ENCODE measurements around the gene NPPC.

The NPPC gene

GRCh38 chr2:231923010-231923344, 3.2 kb downstream of the NPPC start:
- ATAC-seq (ENCODE audit: low read depth) (no peak), DNase-seq (ENCODE audit: low spot score) (peak; percentile 44)
- Histone ChIP-seq H3K9me3 (ENCODE audit: severe bottlenecking) (no peaks in the 10 kb centered on the region), H3K27ac (ENCODE audit: poor library complexity, severe bottlenecking) (no peak overlapping the region), H3K4me1 (ENCODE audit: insufficient read depth, poor library complexity, severe bottlenecking) (no peaks in the 10 kb centered on the region), H3K36me3 (ENCODE audit: low read depth) (no peaks in the 10 kb centered on the region), H3K4me3 (ENCODE audit: severe bottlenecking) (no peak overlapping the region), H3K27me3 (ENCODE audit: insufficient read depth, poor library complexity, severe bottlenecking) (peaks cover 61% of the 10 kb centered on the region)
- no peak for TF ChIP-seq CTCF (IDR thresholded peaks at IDR 0.05; ENCODE audit: poor library complexity, severe bottlenecking)

- peak; percentile 17 for DNase-seq (ENCODE audit: low spot score)
- H3K4me3 ChIP-seq (ENCODE audit: severe bottlenecking) = no peak overlapping the region
- ATAC-seq (ENCODE audit: low read depth) = no peak
- H3K27ac ChIP-seq (ENCODE audit: poor library complexity, severe bottlenecking) = no peak overlapping the region
- no peak for TF ChIP-seq CTCF (IDR thresholded peaks at IDR 0.05; ENCODE audit: poor library complexity, severe bottlenecking)
- H3K36me3 ChIP-seq (ENCODE audit: low read depth) = no peaks in the 10 kb centered on the region
- H3K4me1 ChIP-seq (ENCODE audit: insufficient read depth, poor library complexity, severe bottlenecking) = no peaks in the 10 kb centered on the region
- H3K9me3 ChIP-seq (ENCODE audit: severe bottlenecking) = no peaks in the 10 kb centered on the region
- H3K27me3 ChIP-seq (ENCODE audit: insufficient read depth, poor library complexity, severe bottlenecking) = peaks cover 56% of the 10 kb centered on the region
Observed at GRCh38 chr2:231922311-231923009, 3.7 kb downstream of the NPPC start.

DNA sequence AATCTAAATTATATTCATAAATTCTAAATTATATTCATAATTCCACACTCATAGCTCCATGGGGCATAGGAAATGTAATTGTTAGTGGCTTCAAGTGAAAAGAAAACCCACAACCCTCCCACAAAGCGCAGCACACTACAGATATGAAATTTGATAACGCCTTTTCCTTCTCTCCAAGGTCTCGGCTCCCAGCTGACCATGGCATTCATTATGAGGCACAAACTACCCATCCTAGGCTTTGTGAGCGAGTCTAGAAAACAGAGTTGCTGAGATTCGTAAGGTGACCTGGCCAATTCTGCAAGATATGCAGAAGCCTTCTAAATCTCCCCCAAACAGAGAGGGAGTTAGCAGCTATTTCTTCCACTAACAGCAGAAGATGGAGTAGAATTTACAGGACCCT, 5.4 kb downstream of the NPPC start:
- ATAC-seq (ENCODE audit: low read depth) = no peak
- peaks cover 39% of the 10 kb centered on the region for H3K27me3 ChIP-seq (ENCODE audit: insufficient read depth, poor library complexity, severe bottlenecking)
- H3K27ac ChIP-seq (ENCODE audit: poor library complexity, severe bottlenecking) = no peak overlapping the region
- no peaks in the 10 kb centered on the region for H3K4me1 ChIP-seq (ENCODE audit: insufficient read depth, poor library complexity, severe bottlenecking)
- TF ChIP-seq CTCF (IDR thresholded peaks at IDR 0.05; ENCODE audit: poor library complexity, severe bottlenecking) = no peak
- no peak overlapping the region for H3K4me3 ChIP-seq (ENCODE audit: severe bottlenecking)
- DNase-seq (ENCODE audit: low spot score) = peak; percentile 4
- no peaks in the 10 kb centered on the region for H3K36me3 ChIP-seq (ENCODE audit: low read depth)
- H3K9me3 ChIP-seq (ENCODE audit: severe bottlenecking) = no peaks in the 10 kb centered on the region

- no peak overlapping the region for H3K4me3 ChIP-seq (ENCODE audit: severe bottlenecking)
- no peaks in the 10 kb centered on the region for H3K36me3 ChIP-seq (ENCODE audit: low read depth)
- H3K4me1 ChIP-seq (ENCODE audit: insufficient read depth, poor library complexity, severe bottlenecking) = no peaks in the 10 kb centered on the region
- H3K27ac ChIP-seq (ENCODE audit: poor library complexity, severe bottlenecking) = no peak overlapping the region
- TF ChIP-seq CTCF (IDR thresholded peaks at IDR 0.05; ENCODE audit: poor library complexity, severe bottlenecking) = no peak
- no peaks in the 10 kb centered on the region for H3K9me3 ChIP-seq (ENCODE audit: severe bottlenecking)
- peaks cover 35% of the 10 kb centered on the region for H3K27me3 ChIP-seq (ENCODE audit: insufficient read depth, poor library complexity, severe bottlenecking)
- no peak for ATAC-seq (ENCODE audit: low read depth)
- DNase-seq (ENCODE audit: low spot score) = peak; percentile 17
Observed at GRCh38 chr2:231920366-231920765, 5.8 kb downstream of the NPPC start.

DNA sequence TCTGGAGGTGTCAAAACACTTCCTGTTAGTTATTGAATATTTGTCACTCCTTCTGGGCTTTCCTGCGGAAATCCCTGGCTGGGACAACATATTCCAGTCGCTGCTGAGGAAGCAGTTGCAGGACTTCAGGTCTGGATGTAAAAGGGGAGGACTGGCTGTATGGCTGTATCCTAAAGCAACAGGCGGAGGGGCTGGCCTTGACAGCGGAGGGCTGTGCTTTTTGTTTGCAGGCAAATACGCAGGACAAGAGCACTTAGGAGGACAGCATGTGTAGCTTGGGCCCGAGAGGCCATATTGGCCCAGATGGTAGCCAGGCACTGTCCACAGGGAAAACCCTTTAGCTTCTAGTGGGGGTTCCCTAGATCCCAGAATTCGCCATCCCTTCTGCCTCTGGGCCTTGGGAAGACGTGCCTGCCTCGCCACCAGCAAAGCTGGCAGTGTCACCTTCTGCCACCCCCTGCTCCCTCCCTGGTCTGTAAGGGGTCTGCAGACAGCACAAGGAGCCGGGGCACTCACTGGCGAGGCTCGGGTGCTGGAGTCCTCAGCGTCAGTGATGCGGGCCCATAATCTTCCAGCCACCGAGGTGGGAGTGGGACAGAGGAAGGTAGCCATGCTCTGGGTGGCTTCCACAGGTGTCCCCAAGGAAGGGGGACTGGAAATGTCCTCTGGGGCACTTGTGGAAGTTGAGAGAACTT, 6.7 kb downstream of the NPPC start:
- no peak overlapping the region for H3K4me3 ChIP-seq (ENCODE audit: severe bottlenecking)
- H3K27ac ChIP-seq (ENCODE audit: poor library complexity, severe bottlenecking) = no peak overlapping the region
- no peaks in the 10 kb centered on the region for H3K36me3 ChIP-seq (ENCODE audit: low read depth)
- H3K4me1 ChIP-seq (ENCODE audit: insufficient read depth, poor library complexity, severe bottlenecking) = no peaks in the 10 kb centered on the region
- H3K27me3 ChIP-seq (ENCODE audit: insufficient read depth, poor library complexity, severe bottlenecking) = peaks cover 26% of the 10 kb centered on the region
- DNase-seq (ENCODE audit: low spot score) (peak; percentile 41), ATAC-seq (ENCODE audit: low read depth) (no peak)
- TF ChIP-seq CTCF (IDR thresholded peaks at IDR 0.05; ENCODE audit: poor library complexity, severe bottlenecking) = no peak
- H3K9me3 ChIP-seq (ENCODE audit: severe bottlenecking) = no peaks in the 10 kb centered on the region

Measured in RWPE2 (cell line).